Left ventricle myocardium inferior (tissue), 1 donor: ENCODE results near the gene WASL. TPM values are rescaled to one million over a fixed set of nuclear protein-coding genes. Genes with fewer than 3 reads are reported as not detected.

Experiments
- DNase-seq: peaks from one replicate; pipeline ENCODE4 v3.0.0-alpha.2; 2020
- H3K27ac ChIP-seq: fragments of 200-600 bp; replicated peaks from 2 replicates; pipeline ENCODE4 v1.8.0; 2021
- H3K27me3 ChIP-seq: fragments of 200-600 bp; 2 replicates; pipeline ENCODE4 v1.8.0; 2021; ENCODE audit warnings: low read depth
- H3K36me3 ChIP-seq: fragments of 200-600 bp; 2 replicates; pipeline ENCODE4 v1.8.0; 2021
- H3K4me1 ChIP-seq: fragments of 200-600 bp; 2 replicates; pipeline ENCODE4 v1.8.0; 2021
- H3K4me3 ChIP-seq: fragments of 200-600 bp; 2 replicates; pipeline ENCODE4 v1.8.0; 2021; ENCODE audit warnings: mild to moderate bottlenecking, moderate library complexity
- H3K9me3 ChIP-seq: fragments of 200-600 bp; replicated peaks from 2 replicates; pipeline ENCODE4 v1.8.0; 2021
- intact Hi-C: fragments of 100-400 bp; cut with micrococcal nuclease; formaldehyde crosslinking; loops from one replicate; pipeline ENCODE4 v1.11.0; 2022
- total RNA-seq: library from RNA; stranded (reverse); fragmentation: NEBNext Ultra II Directional; extraction: Animal tissue kit (Norgen Biotek cat#: 25700); gene quantifications from one replicate; pipeline ENCODE4 v1.2.1, GENCODE V29; 2021
- TF ChIP-seq, protein P1 (sequence below): fragments of 200-600 bp; IDR thresholded peaks from 2 replicates; pipeline ENCODE4 v1.8.0; 2021; ENCODE audit warnings: antibody characterized with exemption, mild to moderate bottlenecking, borderline replicate concordance
- donor health status: DM: no; HTN: yes; CAD: no; lungs with severe emphysema.

The WASL gene
- total RNA-seq, 1 donor from 2014 or later, result 27.5 TPM

DNA sequence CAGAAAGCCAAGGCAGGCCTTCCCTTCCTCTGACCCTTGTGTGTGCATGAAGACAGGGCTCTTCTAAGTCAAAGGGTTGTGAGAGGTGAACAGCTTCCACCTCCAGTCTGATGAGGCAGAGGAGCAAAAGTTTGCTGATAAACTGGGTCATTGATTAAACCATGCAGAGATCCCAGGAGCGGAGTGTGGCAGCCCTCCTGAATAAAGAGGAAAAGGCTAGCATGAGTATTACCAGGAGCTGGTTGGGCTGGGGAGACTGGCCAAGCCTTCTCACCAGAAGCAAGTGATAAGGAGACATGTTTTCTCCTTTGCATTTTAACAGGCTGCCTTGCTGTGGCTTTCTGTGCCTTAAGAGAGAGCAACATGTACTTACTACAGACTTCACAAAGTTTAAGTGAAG, 82.9 kb downstream of the WASL start:
- TF ChIP-seq, protein P1, sequence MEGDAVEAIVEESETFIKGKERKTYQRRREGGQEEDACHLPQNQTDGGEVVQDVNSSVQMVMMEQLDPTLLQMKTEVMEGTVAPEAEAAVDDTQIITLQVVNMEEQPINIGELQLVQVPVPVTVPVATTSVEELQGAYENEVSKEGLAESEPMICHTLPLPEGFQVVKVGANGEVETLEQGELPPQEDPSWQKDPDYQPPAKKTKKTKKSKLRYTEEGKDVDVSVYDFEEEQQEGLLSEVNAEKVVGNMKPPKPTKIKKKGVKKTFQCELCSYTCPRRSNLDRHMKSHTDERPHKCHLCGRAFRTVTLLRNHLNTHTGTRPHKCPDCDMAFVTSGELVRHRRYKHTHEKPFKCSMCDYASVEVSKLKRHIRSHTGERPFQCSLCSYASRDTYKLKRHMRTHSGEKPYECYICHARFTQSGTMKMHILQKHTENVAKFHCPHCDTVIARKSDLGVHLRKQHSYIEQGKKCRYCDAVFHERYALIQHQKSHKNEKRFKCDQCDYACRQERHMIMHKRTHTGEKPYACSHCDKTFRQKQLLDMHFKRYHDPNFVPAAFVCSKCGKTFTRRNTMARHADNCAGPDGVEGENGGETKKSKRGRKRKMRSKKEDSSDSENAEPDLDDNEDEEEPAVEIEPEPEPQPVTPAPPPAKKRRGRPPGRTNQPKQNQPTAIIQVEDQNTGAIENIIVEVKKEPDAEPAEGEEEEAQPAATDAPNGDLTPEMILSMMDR, result no peak
- H3K27ac ChIP-seq, result peak overlapping the region; percentile 30
- no peaks in the 10 kb centered on the region for H3K27me3 ChIP-seq
- no peak for DNase-seq
- intact Hi-C loops, result no loop called here
- H3K9me3 ChIP-seq, result no peaks in the 10 kb centered on the region
- H3K4me3 ChIP-seq, result peak overlapping the region; percentile 71
- peaks cover 18% of the 10 kb centered on the region for H3K36me3 ChIP-seq
- H3K4me1 ChIP-seq, result peaks cover 43% of the 10 kb centered on the region

DNA sequence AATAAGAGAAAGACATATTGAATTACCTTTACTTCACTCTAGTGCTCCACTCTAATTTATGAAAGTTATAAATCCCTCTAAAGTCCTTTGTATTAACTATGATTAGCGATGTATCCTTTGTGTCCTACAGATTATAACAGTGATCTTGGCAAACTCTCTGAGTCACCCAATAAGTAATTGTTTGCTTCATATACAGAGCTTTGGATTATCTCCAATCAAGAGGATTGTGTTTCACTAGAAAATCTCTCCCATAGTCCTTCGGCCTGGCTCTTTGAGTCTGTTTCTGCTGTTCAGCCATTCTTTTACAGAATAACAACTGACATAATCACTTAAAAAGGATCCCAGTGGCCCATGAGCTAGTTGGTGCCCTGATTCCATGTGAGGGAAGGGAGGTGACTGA, 83.6 kb downstream of the WASL start:
- H3K9me3 ChIP-seq, result no peaks in the 10 kb centered on the region
- intact Hi-C loops, result no loop called here
- DNase-seq, result no peak
- TF ChIP-seq, protein P1, result no peak
- peak overlapping the region; percentile 30 for H3K27ac ChIP-seq
- no peaks in the 10 kb centered on the region for H3K27me3 ChIP-seq
- peak overlapping the region; percentile 71 for H3K4me3 ChIP-seq
- H3K4me1 ChIP-seq, result peaks cover 46% of the 10 kb centered on the region
- H3K36me3 ChIP-seq, result peaks cover 18% of the 10 kb centered on the region

DNA sequence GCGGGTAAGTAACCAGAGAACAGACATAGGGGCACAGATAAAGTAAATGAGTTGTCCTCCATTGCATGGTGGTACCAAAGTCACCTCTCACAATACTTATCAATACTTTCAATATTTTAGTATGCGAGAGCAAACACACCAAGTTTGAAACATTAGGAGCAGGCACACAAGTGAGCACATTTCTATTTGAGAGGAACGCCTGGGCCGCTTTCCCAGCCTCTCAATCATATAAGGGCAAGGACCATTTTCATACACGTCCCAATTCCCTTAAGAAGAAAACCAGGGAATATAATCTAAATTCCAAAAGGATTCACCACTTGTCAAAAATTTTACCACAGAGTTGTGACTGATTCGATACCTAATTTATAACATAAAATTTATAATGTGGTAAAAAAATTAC, 85.6 kb downstream of the WASL start:
- Histone ChIP-seq H3K27ac (peak overlapping the region; percentile 31), H3K27me3 (no peaks in the 10 kb centered on the region), H3K9me3 (no peaks in the 10 kb centered on the region), H3K4me1 (peaks cover 44% of the 10 kb centered on the region), H3K4me3 (peak overlapping the region; percentile 71), H3K36me3 (peaks cover 26% of the 10 kb centered on the region)
- intact Hi-C loops, result no loop called here
- no peak for DNase-seq
- TF ChIP-seq, protein P1, result no peak

DNA sequence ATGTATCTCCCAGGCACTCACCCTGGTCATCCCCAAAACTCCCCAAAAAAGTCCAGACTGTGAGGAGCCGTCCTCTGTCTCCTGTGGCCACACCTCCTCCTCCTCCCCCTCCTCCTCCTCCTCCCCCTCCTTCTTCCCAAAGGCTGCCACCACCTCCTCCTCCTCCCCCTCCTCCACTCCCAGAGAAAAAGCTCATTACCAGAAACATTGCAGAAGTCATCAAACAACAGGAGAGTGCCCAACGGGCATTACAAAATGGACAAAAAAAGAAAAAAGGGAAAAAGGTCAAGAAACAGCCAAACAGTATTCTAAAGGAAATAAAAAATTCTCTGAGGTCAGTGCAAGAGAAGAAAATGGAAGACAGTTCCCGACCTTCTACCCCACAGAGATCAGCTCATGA, 86.0 kb downstream of the WASL start:
- Histone ChIP-seq H3K9me3 (no peaks in the 10 kb centered on the region), H3K27me3 (no peaks in the 10 kb centered on the region), H3K36me3 (peaks cover 27% of the 10 kb centered on the region), H3K4me3 (peak overlapping the region; percentile 71), H3K4me1 (peaks cover 48% of the 10 kb centered on the region), H3K27ac (peak overlapping the region; percentile 93)
- DNase-seq, result no peak
- intact Hi-C loops, result no loop called here
- TF ChIP-seq, protein P1, result no peak

DNA sequence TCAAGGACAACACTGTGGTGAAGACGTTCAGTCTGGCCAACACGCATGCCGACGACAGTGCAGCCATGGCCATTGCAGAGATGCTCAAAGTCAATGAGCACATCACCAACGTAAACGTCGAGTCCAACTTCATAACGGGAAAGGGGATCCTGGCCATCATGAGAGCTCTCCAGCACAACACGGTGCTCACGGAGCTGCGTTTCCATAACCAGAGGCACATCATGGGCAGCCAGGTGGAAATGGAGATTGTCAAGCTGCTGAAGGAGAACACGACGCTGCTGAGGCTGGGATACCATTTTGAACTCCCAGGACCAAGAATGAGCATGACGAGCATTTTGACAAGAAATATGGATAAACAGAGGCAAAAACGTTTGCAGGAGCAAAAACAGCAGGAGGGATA, 86.5 kb downstream of the WASL start:
- TF ChIP-seq, protein P1, result no peak
- H3K4me3 ChIP-seq, result peak overlapping the region; percentile 71
- H3K27me3 ChIP-seq, result no peaks in the 10 kb centered on the region
- H3K4me1 ChIP-seq, result peaks cover 50% of the 10 kb centered on the region
- intact Hi-C loops, result no loop called here
- peak overlapping the region; percentile 93 for H3K27ac ChIP-seq
- H3K9me3 ChIP-seq, result no peaks in the 10 kb centered on the region
- H3K36me3 ChIP-seq, result peaks cover 27% of the 10 kb centered on the region
- DNase-seq, result no peak
